ENCODE measurements around the gene CEP126. TPM values are rescaled to one million over a fixed set of nuclear protein-coding genes. Genes with fewer than 3 reads are reported as not detected.

Gene CEP126
- total RNA-seq, 1 donor from 2014 or later, result 2.1 TPM

- TF ChIP-seq, protein P1, sequence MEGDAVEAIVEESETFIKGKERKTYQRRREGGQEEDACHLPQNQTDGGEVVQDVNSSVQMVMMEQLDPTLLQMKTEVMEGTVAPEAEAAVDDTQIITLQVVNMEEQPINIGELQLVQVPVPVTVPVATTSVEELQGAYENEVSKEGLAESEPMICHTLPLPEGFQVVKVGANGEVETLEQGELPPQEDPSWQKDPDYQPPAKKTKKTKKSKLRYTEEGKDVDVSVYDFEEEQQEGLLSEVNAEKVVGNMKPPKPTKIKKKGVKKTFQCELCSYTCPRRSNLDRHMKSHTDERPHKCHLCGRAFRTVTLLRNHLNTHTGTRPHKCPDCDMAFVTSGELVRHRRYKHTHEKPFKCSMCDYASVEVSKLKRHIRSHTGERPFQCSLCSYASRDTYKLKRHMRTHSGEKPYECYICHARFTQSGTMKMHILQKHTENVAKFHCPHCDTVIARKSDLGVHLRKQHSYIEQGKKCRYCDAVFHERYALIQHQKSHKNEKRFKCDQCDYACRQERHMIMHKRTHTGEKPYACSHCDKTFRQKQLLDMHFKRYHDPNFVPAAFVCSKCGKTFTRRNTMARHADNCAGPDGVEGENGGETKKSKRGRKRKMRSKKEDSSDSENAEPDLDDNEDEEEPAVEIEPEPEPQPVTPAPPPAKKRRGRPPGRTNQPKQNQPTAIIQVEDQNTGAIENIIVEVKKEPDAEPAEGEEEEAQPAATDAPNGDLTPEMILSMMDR (IDR thresholded peaks at IDR 0.05; ENCODE audit: unreplicated experiment), result no peak
- Mint-ChIP-seq H3K36me3 (ENCODE audit: insufficient read depth) (no peaks in the 10 kb centered on the region), H3K27ac (no peak overlapping the region), H3K9me3 (ENCODE audit: low read depth) (no peaks in the 10 kb centered on the region), H3K27me3 (peaks cover 12% of the 10 kb centered on the region), H3K4me1 (ENCODE audit: low read depth) (peaks cover 12% of the 10 kb centered on the region), H3K4me3 (ENCODE audit: low read depth) (no peak overlapping the region)
- no peak for DNase-seq (ENCODE audit: low spot score, unreplicated experiment)
Measured at GRCh38 chr11:102010776-102011494, 96.1 kb downstream of the CEP126 start.

- Mint-ChIP-seq H3K36me3 (ENCODE audit: insufficient read depth) (no peaks in the 10 kb centered on the region), H3K4me1 (ENCODE audit: low read depth) (peaks cover 8% of the 10 kb centered on the region), H3K27ac (no peak overlapping the region), H3K4me3 (ENCODE audit: low read depth) (no peak overlapping the region), H3K27me3 (peaks cover 12% of the 10 kb centered on the region), H3K9me3 (ENCODE audit: low read depth) (no peaks in the 10 kb centered on the region)
- TF ChIP-seq, protein P1 (IDR thresholded peaks at IDR 0.05; ENCODE audit: unreplicated experiment), result no peak
- no peak for DNase-seq (ENCODE audit: low spot score, unreplicated experiment)
Measured at GRCh38 chr11:102012946-102013345, 98.1 kb downstream of the CEP126 start.

- Mint-ChIP-seq H3K9me3 (ENCODE audit: low read depth) (no peaks in the 10 kb centered on the region), H3K36me3 (ENCODE audit: insufficient read depth) (no peaks in the 10 kb centered on the region), H3K4me3 (ENCODE audit: low read depth) (no peak overlapping the region), H3K27me3 (peaks cover 10% of the 10 kb centered on the region), H3K27ac (no peak overlapping the region), H3K4me1 (ENCODE audit: low read depth) (peaks cover 8% of the 10 kb centered on the region)
- TF ChIP-seq, protein P1 (IDR thresholded peaks at IDR 0.05; ENCODE audit: unreplicated experiment), result no peak
- no peak for DNase-seq (ENCODE audit: low spot score, unreplicated experiment)
Measured at GRCh38 chr11:102014756-102015155, 99.9 kb downstream of the CEP126 start.

GRCh38 chr11:102017026-102017425, 102.2 kb downstream of the CEP126 start:
- no peaks in the 10 kb centered on the region for H3K9me3 Mint-ChIP-seq (ENCODE audit: low read depth)
- no peak overlapping the region for H3K27ac Mint-ChIP-seq
- H3K36me3 Mint-ChIP-seq (ENCODE audit: insufficient read depth), result no peaks in the 10 kb centered on the region
- TF ChIP-seq, protein P1 (IDR thresholded peaks at IDR 0.05; ENCODE audit: unreplicated experiment), result no peak
- H3K4me3 Mint-ChIP-seq (ENCODE audit: low read depth), result no peak overlapping the region
- no peak for DNase-seq (ENCODE audit: low spot score, unreplicated experiment)
- H3K27me3 Mint-ChIP-seq, result peaks cover 6% of the 10 kb centered on the region
- no peaks in the 10 kb centered on the region for H3K4me1 Mint-ChIP-seq (ENCODE audit: low read depth)

GRCh38 chr11:102026217-102026616, 111.4 kb downstream of the CEP126 start:
- no peaks in the 10 kb centered on the region for H3K9me3 Mint-ChIP-seq (ENCODE audit: low read depth)
- TF ChIP-seq, protein P1 (IDR thresholded peaks at IDR 0.05; ENCODE audit: unreplicated experiment), result no peak
- no peak overlapping the region for H3K4me3 Mint-ChIP-seq (ENCODE audit: low read depth)

More at GRCh38 chr11:102026217-102026616, 111.4 kb downstream of the CEP126 start:
- H3K27me3 Mint-ChIP-seq, result peaks cover 11% of the 10 kb centered on the region
- peaks cover 4% of the 10 kb centered on the region for H3K4me1 Mint-ChIP-seq (ENCODE audit: low read depth)
- H3K27ac Mint-ChIP-seq, result no peak overlapping the region
- no peak for DNase-seq (ENCODE audit: low spot score, unreplicated experiment)
- H3K36me3 Mint-ChIP-seq (ENCODE audit: insufficient read depth), result no peaks in the 10 kb centered on the region
